A673 (cell line): Measurements from ENCODE around the gene ALPP. TPM values are rescaled to one million over a fixed set of nuclear protein-coding genes. Genes with fewer than 3 reads are reported as not detected.

Experiments used
- BruUV-seq: library from RNA; stranded (reverse); fragments of 400-500 nt; replicated peaks from 2 replicates; lab custom pipeline; 2021; lab: Mats Ljungman, UMichigan
- CTCF ChIA-PET: fragments of 300-600 bp; sonication (Branson Sonifier 250); formaldehyde crosslinking; loops from one replicate; lab custom pipeline; 2022; ENCODE audit warnings: antibody characterized with exemption; lab: Charles Lee
- POLR2A ChIA-PET: fragments of 300-600 bp; sonication (Branson Sonifier 250); formaldehyde crosslinking; loops from one replicate; lab custom pipeline; 2022; ENCODE audit warnings: antibody characterized with exemption; ENCODE audit not compliant: low non-redundant PET; lab: Charles Lee
- DNase-seq: peaks from one replicate; pipeline ENCODE4 v3.0.0-alpha.2; 2015; ENCODE audit warnings: low spot score
- H3K27ac ChIP-seq: fragments of 200-600 bp; sonication (generic); 2 replicates; pipeline ENCODE4 v1.5.1; 2016; ENCODE audit warnings: mixed run types, low read depth, mild to moderate bottlenecking, mixed read lengths, antibody characterized with exemption, low read length; ENCODE audit not compliant: poor library complexity, severe bottlenecking
- H3K27me3 ChIP-seq: fragments of 200-600 bp; sonication (generic); replicated peaks from 2 replicates; pipeline ENCODE4 v1.6.1; 2017; ENCODE audit warnings: mixed run types, low read depth, mild to moderate bottlenecking, mixed read lengths, antibody characterized with exemption, low read length; ENCODE audit not compliant: insufficient read depth, poor library complexity
- H3K36me3 ChIP-seq: fragments of 200-600 bp; sonication (generic); 2 replicates; pipeline ENCODE4 v1.6.1; 2016; ENCODE audit warnings: mixed run types, mild to moderate bottlenecking, mixed read lengths, antibody characterized with exemption, low read length; ENCODE audit not compliant: insufficient read depth, poor library complexity, severe bottlenecking
- H3K4me1 ChIP-seq: fragments of 200-600 bp; sonication (generic); 2 replicates; pipeline ENCODE4 v1.6.1; 2017; ENCODE audit warnings: mixed run types, mild to moderate bottlenecking, mixed read lengths, antibody characterized with exemption, low read length; ENCODE audit not compliant: insufficient read depth, poor library complexity, severe bottlenecking
- H3K4me3 ChIP-seq: fragments of 200-600 bp; sonication (generic); 2 replicates; pipeline ENCODE4 v1.5.1; 2016; ENCODE audit warnings: low read depth, mixed run types, mild to moderate bottlenecking, mixed read lengths, low read length; ENCODE audit not compliant: poor library complexity, severe bottlenecking
- H3K9me3 ChIP-seq: fragments of 200-600 bp; sonication (generic); 2 replicates; pipeline ENCODE4 v1.6.1; 2016; ENCODE audit warnings: mixed run types, low read depth, mild to moderate bottlenecking, mixed read lengths, antibody characterized with exemption, low read length; ENCODE audit not compliant: poor library complexity, severe bottlenecking
- CTCF ChIP-seq: fragments of 300-800, 200-600 bp; sonication (generic); conservative IDR thresholded peaks from 2 replicates; pipeline ENCODE4 v1.5.1; 2017; ENCODE audit warnings: low read depth, mild to moderate bottlenecking, antibody characterized with exemption, low read length, moderate library complexity, mixed read lengths
- EZH2 ChIP-seq: fragments of 200-600 bp; sonication (generic); IDR thresholded peaks from 2 replicates; pipeline ENCODE4 v1.6.1; 2017; ENCODE audit warnings: borderline replicate concordance, low read depth, mild to moderate bottlenecking, mixed read lengths, antibody characterized with exemption, low read length; ENCODE audit not compliant: poor library complexity, severe bottlenecking
- intact Hi-C: fragments of 100-400 bp; cut with micrococcal nuclease; formaldehyde crosslinking; loops from one replicate; pipeline ENCODE4 v1.10.0; 2022; ENCODE audit not compliant: unreplicated experiment
- total RNA-seq: library from RNA; stranded (reverse); gene quantifications from 2 replicates; pipeline ENCODE4 v1.2.3, GENCODE V29; 2021

The ALPP gene
- total RNA-seq, 1 experiment from 2014 or later, result not detected

GRCh38 chr2:232353660-232354059 is 24.9 kb upstream of the ALPP start:
- Histone ChIP-seq H3K4me3 (no peak overlapping the region), H3K4me1 (no peaks in the 10 kb centered on the region), H3K36me3 (no peaks in the 10 kb centered on the region), H3K27me3 (peaks cover 51% of the 10 kb centered on the region), H3K27ac (no peak overlapping the region), H3K9me3 (no peaks in the 10 kb centered on the region)
- BruUV-seq, result no TSS peak
- no peak for DNase-seq
- intact Hi-C loops, result no loop called here
- ChIA-PET CTCF (no interaction called here), POLR2A (no interaction called here)
- no peak for TF ChIP-seq EZH2

- Histone ChIP-seq H3K9me3 (no peaks in the 10 kb centered on the region), H3K36me3 (no peaks in the 10 kb centered on the region), H3K27ac (no peak overlapping the region), H3K4me3 (no peak overlapping the region), H3K4me1 (no peaks in the 10 kb centered on the region), H3K27me3 (peaks cover 51% of the 10 kb centered on the region)
- ChIA-PET POLR2A (no interaction called here), CTCF (no interaction called here)
- no peak for TF ChIP-seq EZH2
- TF ChIP-seq CTCF, result no peak
- no peak for DNase-seq
- intact Hi-C loops, result no loop called here
- BruUV-seq, result no TSS peak
Measured at GRCh38 chr2:232354069-232354468, 24.5 kb upstream of the ALPP start.

GRCh38 chr2:232361646-232362045 is 16.9 kb upstream of the ALPP start:
- TF ChIP-seq EZH2, result no peak
- TF ChIP-seq CTCF, result no peak
- no peak overlapping the region for H3K4me3 ChIP-seq
- no peaks in the 10 kb centered on the region for H3K9me3 ChIP-seq
- no peak for DNase-seq
- CTCF ChIA-PET, result no interaction called here
- BruUV-seq, result no TSS peak
- H3K36me3 ChIP-seq, result no peaks in the 10 kb centered on the region
- H3K27ac ChIP-seq, result no peak overlapping the region
- no peaks in the 10 kb centered on the region for H3K27me3 ChIP-seq
- POLR2A ChIA-PET, result no interaction called here
- intact Hi-C loops, result no loop called here
- H3K4me1 ChIP-seq, result no peaks in the 10 kb centered on the region

GRCh38 chr2:232362174-232362900 is 16.2 kb upstream of the ALPP start:
- intact Hi-C loops, result no loop called here
- BruUV-seq, result no TSS peak

More at GRCh38 chr2:232362174-232362900, 16.2 kb upstream of the ALPP start:
- TF ChIP-seq EZH2 (no peak), CTCF (no peak)
- H3K27me3 ChIP-seq, result no peaks in the 10 kb centered on the region
- no peak overlapping the region for H3K27ac ChIP-seq
- H3K4me1 ChIP-seq, result no peaks in the 10 kb centered on the region
- ChIA-PET CTCF (no interaction called here), POLR2A (no interaction called here)
- no peak overlapping the region for H3K4me3 ChIP-seq
- H3K9me3 ChIP-seq, result no peaks in the 10 kb centered on the region
- no peaks in the 10 kb centered on the region for H3K36me3 ChIP-seq
- no peak for DNase-seq
